Prostate gland (tissue), 2 donors: ENCODE results near the gene TNPO3.

Source experiments
- CTCF ChIP-seq, 4 experiments: fragments of 200-600 bp in 2 of 4; fragments of 450-650 bp in 2 of 4; sonication (generic) in 2 of 4; IDR thresholded peaks; 1 replicate in 3 of 4; 2 replicates in 1 of 4; pipeline ENCODE4 v1.5.1; 2016 to 2019; ENCODE audit warnings: antibody characterized with exemption in 4 of 4, mild to moderate bottlenecking in 2 of 4, moderate library complexity in 2 of 4
- POLR2A ChIP-seq: fragments of 450-650 bp; IDR thresholded peaks from one replicate; pipeline ENCODE4 v1.6.1; 2016; ENCODE audit warnings: antibody characterized with exemption, mild to moderate bottlenecking

- TF ChIP-seq CTCF (IDR thresholded peaks at IDR 0.05) = no peak
- TF ChIP-seq POLR2A = no peak
These were observed 18.8 kb upstream of the TNPO3 start for GRCh38 chr7:129073738-129074137.
